Colonic mucosa (tissue), 4 donors: ENCODE data around the gene MGMT. TPM values are rescaled to one million over a fixed set of nuclear protein-coding genes. Genes with fewer than 3 reads are reported as not detected.

ENCODE experiments used
- DNase-seq: peaks from one replicate; pipeline ENCODE4 v3.0.0-alpha.2; 2020
- H3K27ac ChIP-seq: fragments of 200-600 bp; one replicate; pipeline ENCODE4 v1.8.0; 2021
- H3K27me3 ChIP-seq: fragments of 200-600 bp; one replicate; pipeline ENCODE4 v1.8.0; 2021
- H3K36me3 ChIP-seq: fragments of 200-600 bp; one replicate; pipeline ENCODE4 v1.8.0; 2021
- H3K4me1 ChIP-seq: fragments of 200-600 bp; one replicate; pipeline ENCODE4 v1.8.0; 2021; ENCODE audit warnings: mild to moderate bottlenecking
- H3K4me3 ChIP-seq: fragments of 200-600 bp; one replicate; pipeline ENCODE4 v1.8.0; 2021
- H3K9ac ChIP-seq, 2 donors: one replicate each; pipeline ENCODE4 v1.7.0; 2013; ENCODE audit warnings: control low read depth in 2 of 2, low read depth in 2 of 2, low read length in 2 of 2
- H3K9me3 ChIP-seq: fragments of 200-600 bp; one replicate; pipeline ENCODE4 v1.8.0; 2021
- CTCF ChIP-seq: fragments of 200-600 bp; IDR thresholded peaks from one replicate; pipeline ENCODE4 v1.8.0; 2022; ENCODE audit warnings: antibody characterized with exemption, mild to moderate bottlenecking
- intact Hi-C: fragments of 100-400 bp; cut with DNase I; formaldehyde crosslinking; loops from one replicate; pipeline ENCODE4 v1.14.1; 2022
- total RNA-seq, 2 donors: library from RNA; stranded (reverse); fragmentation: NEBNext Ultra II Directional in 1 of 2; extraction: Animal tissue kit (Norgen Biotek cat#: 25700) in 1 of 2; gene quantifications; one replicate each; pipeline ENCODE4 v1.2.1, GENCODE V29; 2021
- donor health status: healthy.
- donor health status: DM: no; HTN: no; CAD: no.
- donor health status: DM: no; HTN: no; CAD: no.

The MGMT gene
- total RNA-seq, 2 donors from 2014 or later, result 17.5 to 18.2 TPM

- Histone ChIP-seq H3K9ac (no peak overlapping the region), H3K9me3 (no peaks in the 10 kb centered on the region), H3K27ac (no peak overlapping the region), H3K27me3 (no peaks in the 10 kb centered on the region), H3K4me1 (no peaks in the 10 kb centered on the region), H3K36me3 (no peaks in the 10 kb centered on the region), H3K4me3 (no peak overlapping the region)
- DNase-seq, result peak; percentile 10
- TF ChIP-seq CTCF, result no peak
- intact Hi-C loops, result no loop called here
These were observed 297.2 kb downstream of the MGMT start for GRCh38 chr10:129764011-129764900.

GRCh38 chr10:129764901-129765663 lies 298.0 kb downstream of the MGMT start:
- intact Hi-C loops, result no loop called here
- peak; percentile 7 for DNase-seq
- H3K9me3 ChIP-seq, result no peaks in the 10 kb centered on the region
- H3K4me3 ChIP-seq, result no peak overlapping the region
- H3K4me1 ChIP-seq, result no peaks in the 10 kb centered on the region
- H3K27me3 ChIP-seq, result no peaks in the 10 kb centered on the region
- no peak overlapping the region for H3K27ac ChIP-seq
- H3K36me3 ChIP-seq, result no peaks in the 10 kb centered on the region
- no peak for TF ChIP-seq CTCF
- H3K9ac ChIP-seq, result no peak overlapping the region

DNA sequence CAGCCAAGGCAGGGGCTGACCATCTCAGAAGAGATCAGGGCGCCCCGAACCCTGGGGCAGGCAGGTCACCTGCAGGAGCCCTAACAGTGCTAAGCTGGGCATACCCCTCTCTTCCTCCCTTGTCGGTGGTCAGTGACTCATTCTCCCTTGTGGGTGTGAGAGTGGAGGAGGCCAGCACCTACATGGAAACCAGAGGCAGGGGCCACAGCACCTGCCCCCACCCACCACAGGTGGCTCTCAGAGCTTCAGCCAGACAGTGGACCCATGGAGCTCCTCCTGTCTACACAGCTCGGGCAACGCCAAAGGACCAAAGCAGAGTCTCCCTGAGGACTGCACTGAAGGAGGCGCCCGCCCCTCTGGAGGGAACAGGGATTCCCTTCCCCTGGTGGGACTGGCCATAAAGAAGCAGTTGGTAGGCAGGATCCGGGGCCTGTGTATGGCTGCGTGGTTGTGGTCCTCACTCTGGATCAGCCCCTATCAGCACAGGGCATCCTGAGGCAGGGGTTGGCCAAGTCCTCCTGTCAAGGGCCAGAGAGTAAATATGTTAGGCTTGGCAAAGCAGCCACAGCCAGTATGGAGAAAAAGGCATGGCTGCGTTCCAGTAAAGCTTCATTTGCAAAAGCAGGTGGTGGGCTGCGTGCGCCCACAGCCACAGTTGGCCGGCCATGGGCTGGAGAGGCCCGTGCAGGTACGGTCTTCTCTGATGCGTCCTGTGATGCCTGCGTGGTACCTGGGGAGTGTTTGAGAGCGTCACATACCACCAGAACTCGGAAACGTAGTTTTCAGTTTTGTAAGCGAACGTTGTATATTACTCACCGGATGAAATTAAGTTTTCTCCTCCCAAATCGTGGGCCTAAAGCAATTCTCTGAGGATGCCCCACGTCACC lies 298.9 kb downstream of the MGMT start:
- TF ChIP-seq CTCF, result no peak
- DNase-seq, result peak; percentile 12
- Histone ChIP-seq H3K4me3 (no peak overlapping the region), H3K36me3 (no peaks in the 10 kb centered on the region), H3K9me3 (no peaks in the 10 kb centered on the region), H3K27ac (no peak overlapping the region), H3K9ac (no peak overlapping the region), H3K27me3 (no peaks in the 10 kb centered on the region), H3K4me1 (no peaks in the 10 kb centered on the region)
- intact Hi-C loops, result no loop called here

DNA sequence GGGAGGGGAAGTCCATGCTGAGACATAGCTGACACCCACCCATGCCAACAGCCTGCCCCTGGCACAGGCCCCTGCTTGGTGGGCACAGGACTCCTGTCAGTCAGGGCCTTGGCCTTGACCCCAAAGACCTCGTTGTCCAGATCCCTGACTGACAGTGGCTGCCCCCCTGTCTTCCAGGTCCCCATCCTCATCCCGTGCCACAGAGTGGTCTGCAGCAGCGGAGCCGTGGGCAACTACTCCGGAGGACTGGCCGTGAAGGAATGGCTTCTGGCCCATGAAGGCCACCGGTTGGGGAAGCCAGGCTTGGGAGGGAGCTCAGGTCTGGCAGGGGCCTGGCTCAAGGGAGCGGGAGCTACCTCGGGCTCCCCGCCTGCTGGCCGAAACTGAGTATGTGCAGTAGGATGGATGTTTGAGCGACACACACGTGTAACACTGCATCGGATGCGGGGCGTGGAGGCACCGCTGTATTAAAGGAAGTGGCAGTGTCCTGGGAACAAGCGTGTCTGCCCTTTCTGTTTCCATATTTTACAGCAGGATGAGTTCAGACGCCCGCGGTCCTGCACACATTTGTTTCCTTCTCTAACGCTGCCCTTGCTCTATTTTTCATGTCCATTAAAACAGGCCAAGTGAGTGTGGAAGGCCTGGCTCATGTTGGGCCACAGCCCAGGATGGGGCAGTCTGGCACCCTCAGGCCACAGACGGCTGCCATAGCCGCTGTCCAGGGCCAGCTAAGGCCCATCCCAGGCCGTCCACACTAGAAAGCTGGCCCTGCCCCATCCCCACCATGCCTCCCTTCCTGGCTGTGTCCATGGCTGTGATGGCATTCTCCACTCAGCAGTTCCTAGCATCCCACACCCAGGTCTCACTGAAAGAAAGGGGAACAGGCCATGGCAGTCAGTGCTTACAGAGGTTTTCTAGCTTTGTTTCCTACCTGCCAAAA lies 299.8 kb downstream of the MGMT start:
- no peaks in the 10 kb centered on the region for H3K4me1 ChIP-seq
- H3K9ac ChIP-seq, result no peak overlapping the region
- no peak overlapping the region for H3K27ac ChIP-seq
- no peak for TF ChIP-seq CTCF
- H3K27me3 ChIP-seq, result no peaks in the 10 kb centered on the region
- intact Hi-C loops, result no loop called here
- H3K4me3 ChIP-seq, result no peak overlapping the region
- H3K36me3 ChIP-seq, result no peaks in the 10 kb centered on the region
- peak; percentile 12 for DNase-seq
- no peaks in the 10 kb centered on the region for H3K9me3 ChIP-seq
